ENCODE results near the gene FAM78A. TPM values are rescaled to one million over a fixed set of nuclear protein-coding genes. Genes with fewer than 3 reads are reported as not detected.

FAM78A gene
- total and polyA plus RNA-seq, 9 donors, result 0.60 to 9.4 (median 2.3) TPM

- H3K9me3 ChIP-seq, result no peaks in the 10 kb centered on the region
- H3K27me3 ChIP-seq, result no peaks in the 10 kb centered on the region
- intact Hi-C loops (cut with DNase I), result no loop called here
- no peaks in the 10 kb centered on the region for H3K4me1 ChIP-seq (ENCODE audit: insufficient read depth)
- H3K4me3 ChIP-seq, result peak overlapping the region; percentile 44
- TF ChIP-seq POLR2A (IDR thresholded peaks at IDR 0.05), result no peak
- no peak for TF ChIP-seq EP300 (IDR thresholded peaks at IDR 0.05)
- TF ChIP-seq CTCF (IDR thresholded peaks at IDR 0.05), result no peak
- H3K36me3 ChIP-seq, result no peaks in the 10 kb centered on the region
- 59 to 81% (median 79%) methylated on average over 27 to 29 of the region's 29 CpGs for WGBS, 3 donors
- DNase-seq, result no peak
- peak overlapping the region in 1 of 2 donors; percentile 31 for H3K27ac ChIP-seq
These were observed 797 bp downstream of the FAM78A start for GRCh38 chr9:131275332-131276093.

- no peaks in the 10 kb centered on the region for H3K4me1 ChIP-seq (ENCODE audit: insufficient read depth)
- H3K27me3 ChIP-seq, result no peaks in the 10 kb centered on the region
- TF ChIP-seq POLR2A (IDR thresholded peaks at IDR 0.05) (no peak), CTCF (IDR thresholded peaks at IDR 0.05) (no peak), EP300 (IDR thresholded peaks at IDR 0.05) (no peak)
- DNase-seq, result no peak
- peak overlapping the region; percentile 13 for H3K4me3 ChIP-seq
- H3K36me3 ChIP-seq, result no peaks in the 10 kb centered on the region
- peak overlapping the region in 1 of 2 donors; percentile 31 for H3K27ac ChIP-seq
- intact Hi-C loops (cut with DNase I), result no loop called here
- 64 to 87% (median 82%) methylated on average over 18 of the region's 18 CpGs for WGBS, 3 donors
- no peaks in the 10 kb centered on the region for H3K9me3 ChIP-seq
These were observed 1.5 kb downstream of the FAM78A start for GRCh38 chr9:131274674-131275331.

GRCh38 chr9:131273856-131274673 is 2.2 kb downstream of the FAM78A start:
- WGBS, 3 donors, result 61 to 71% (median 68%) methylated on average over 13 of the region's 13 CpGs
- H3K4me1 ChIP-seq (ENCODE audit: insufficient read depth), result no peaks in the 10 kb centered on the region
- TF ChIP-seq EP300 (IDR thresholded peaks at IDR 0.05) (no peak), CTCF (IDR thresholded peaks at IDR 0.05) (no peak), POLR2A (IDR thresholded peaks at IDR 0.05) (no peak)
- H3K36me3 ChIP-seq, result no peaks in the 10 kb centered on the region
- H3K9me3 ChIP-seq, result no peaks in the 10 kb centered on the region
- intact Hi-C loops (cut with DNase I), result no loop called here
- no peak overlapping the region for H3K27ac ChIP-seq
- no peaks in the 10 kb centered on the region for H3K27me3 ChIP-seq
- H3K4me3 ChIP-seq, result peak overlapping the region; percentile 13
- no peak for DNase-seq

GRCh38 chr9:131273146-131273855 is 3.0 kb downstream of the FAM78A start:
- Histone ChIP-seq H3K27ac (no peak overlapping the region), H3K27me3 (no peaks in the 10 kb centered on the region), H3K4me3 (no peak overlapping the region), H3K9me3 (no peaks in the 10 kb centered on the region), H3K4me1 (ENCODE audit: insufficient read depth) (no peaks in the 10 kb centered on the region), H3K36me3 (no peaks in the 10 kb centered on the region)
- WGBS, 3 donors, result 71 to 87% (median 83%) methylated on average over 22 of the region's 22 CpGs
- intact Hi-C loops (cut with DNase I), result no loop called here
- no peak for DNase-seq
- no peak for TF ChIP-seq POLR2A (IDR thresholded peaks at IDR 0.05)
- no peak for TF ChIP-seq CTCF (IDR thresholded peaks at IDR 0.05)
- no peak for TF ChIP-seq EP300 (IDR thresholded peaks at IDR 0.05)

Data from ovary (tissue), 9 donors.